DMS153 treated with DMSO at 0.1 percent for 48 hours (cell line): Measurements from ENCODE around the gene SMC6.

Experiments used
- DNase-seq: peaks from one replicate; lab custom pipeline; 2025; ENCODE audit not compliant: unreplicated experiment; lab: John Stamatoyannopoulos, UW

SMC6 gene

GRCh38 chr2:17620280-17620679 is 133.3 kb downstream of the SMC6 start:
- DNase-seq = no peak

- DNase-seq = no peak
Measured at GRCh38 chr2:17617955-17618354, 135.7 kb downstream of the SMC6 start.

GRCh38 chr2:17617516-17617915 is 136.1 kb downstream of the SMC6 start:
- no peak for DNase-seq

GRCh38 chr2:17616405-17616804 is 137.2 kb downstream of the SMC6 start:
- no peak for DNase-seq

- DNase-seq = no peak
Measured at GRCh38 chr2:17615728-17616351, 137.8 kb downstream of the SMC6 start.

GRCh38 chr2:17615147-17615546 is 138.5 kb downstream of the SMC6 start:
- DNase-seq = no peak

GRCh38 chr2:17614174-17614930 is 139.3 kb downstream of the SMC6 start:
- no peak for DNase-seq
